Neural cell (in vitro differentiated cells): ENCODE results near the gene AURKA. TPM values are rescaled to one million over a fixed set of nuclear protein-coding genes. Genes with fewer than 3 reads are reported as not detected.

Experiments used
- H2AFZ ChIP-seq: fragments of 200-600, 300-800 bp; sonication (generic), shearing (Covaris generic); 2 replicates; pipeline ENCODE4 v1.6.0; 2014; ENCODE audit warnings: low read depth, mild to moderate bottlenecking, antibody characterized with exemption, low read length, moderate library complexity
- H3F3A ChIP-seq: fragments of 200-600 bp; shearing (Covaris generic); 2 replicates; pipeline ENCODE4 v1.6.1; 2016; ENCODE audit warnings: mild to moderate bottlenecking, moderate library complexity, mixed read lengths, antibody characterized with exemption, low read length; ENCODE audit not compliant: insufficient read depth, poor library complexity, severe bottlenecking
- H3K27ac ChIP-seq: fragments of 200-600, 300-800 bp; sonication (generic), shearing (Covaris generic); 2 replicates; pipeline ENCODE4 v1.5.1; 2014; ENCODE audit warnings: mild to moderate bottlenecking, low read length, moderate library complexity
- H3K27me3 ChIP-seq: fragments of 300-800, 200-600 bp; sonication (generic), shearing (Covaris generic); 2 replicates; pipeline ENCODE4 v1.6.0; 2014; ENCODE audit warnings: mild to moderate bottlenecking, low read depth, low read length, moderate library complexity; ENCODE audit not compliant: insufficient read depth
- H3K36me3 ChIP-seq: fragments of 300-800, 200-600 bp; sonication (generic), shearing (Covaris generic); 2 replicates; pipeline ENCODE4 v1.5.1; 2014; ENCODE audit warnings: mild to moderate bottlenecking, antibody characterized with exemption, low read length, moderate library complexity; ENCODE audit not compliant: insufficient read depth
- H3K4me2 ChIP-seq: fragments of 300-800, 200-600 bp; sonication (generic), shearing (Covaris generic); 2 replicates; pipeline ENCODE4 v1.6.0; 2014; ENCODE audit warnings: mild to moderate bottlenecking, low read length
- H3K4me3 ChIP-seq: fragments of 300-800, 200-600 bp; sonication (generic), shearing (Covaris generic); 2 replicates; pipeline ENCODE4 v1.5.1; 2014; ENCODE audit warnings: mild to moderate bottlenecking, low read length, moderate library complexity
- H3K79me2 ChIP-seq: fragments of 200-600 bp; shearing (Covaris generic); replicated peaks from 2 replicates; pipeline ENCODE4 v1.6.0; 2014; ENCODE audit warnings: mild to moderate bottlenecking, low read length, moderate library complexity; ENCODE audit not compliant: insufficient read depth
- H3K9ac ChIP-seq: fragments of 300-800, 200-600 bp; sonication (generic), shearing (Covaris generic); 2 replicates; pipeline ENCODE4 v1.6.1; 2016; ENCODE audit warnings: mild to moderate bottlenecking, low read length, mixed read lengths
- H3K9me2 ChIP-seq: fragments of 200-600 bp; shearing (Covaris generic); 2 replicates; pipeline ENCODE4 v1.6.1; 2016; ENCODE audit warnings: mild to moderate bottlenecking, low read length, mixed read lengths; ENCODE audit not compliant: insufficient read depth
- H3K9me3 ChIP-seq: fragments of 200-600, 300-800 bp; sonication (generic), shearing (Covaris generic); 2 replicates; pipeline ENCODE4 v1.6.1; 2016; ENCODE audit warnings: mild to moderate bottlenecking, mixed run types, low read length, moderate library complexity, mixed read lengths
- H4K20me1 ChIP-seq: fragments of 200-600 bp; shearing (Covaris generic); 2 replicates; pipeline ENCODE4 v1.6.1; 2016; ENCODE audit warnings: mild to moderate bottlenecking, mixed run types; ENCODE audit not compliant: insufficient read depth
- CTCF ChIP-seq: fragments of 450-650 bp; IDR thresholded peaks from 2 replicates; pipeline ENCODE4 v1.5.1; 2014; ENCODE audit warnings: antibody characterized with exemption, mild to moderate bottlenecking, moderate library complexity; ENCODE audit not compliant: poor library complexity, severe bottlenecking
- EP300 ChIP-seq: fragments of 450-650 bp; conservative IDR thresholded peaks from 2 replicates; pipeline ENCODE4 v1.6.1; 2014; ENCODE audit warnings: antibody characterized with exemption, mild to moderate bottlenecking, moderate library complexity; ENCODE audit not compliant: poor library complexity, severe bottlenecking
- EZH2 ChIP-seq: fragments of 200-600, 300-800 bp; shearing (Covaris generic), sonication (generic); IDR thresholded peaks from 2 replicates; pipeline ENCODE4 v1.6.1; 2014; ENCODE audit warnings: antibody characterized with exemption, low read length, borderline replicate concordance, mild to moderate bottlenecking; ENCODE audit not compliant: insufficient read depth, poor library complexity, severe bottlenecking
- MXI1 ChIP-seq: fragments of 450-650 bp; conservative IDR thresholded peaks from 2 replicates; pipeline ENCODE4 v1.6.1; 2014; ENCODE audit warnings: antibody characterized with exemption, mild to moderate bottlenecking; ENCODE audit not compliant: poor library complexity, severe bottlenecking
- POLR2AphosphoS5 ChIP-seq: IDR thresholded peaks from 2 replicates; pipeline ENCODE4 v1.6.1; 2012
- RAD21 ChIP-seq: fragments of 450-650 bp; conservative IDR thresholded peaks from 2 replicates; pipeline ENCODE4 v1.6.1; 2014; ENCODE audit warnings: antibody characterized with exemption, mild to moderate bottlenecking, moderate library complexity
- REST ChIP-seq: IDR thresholded peaks from 2 replicates; pipeline ENCODE4 v1.6.1; 2012; ENCODE audit warnings: borderline replicate concordance
- SMC3 ChIP-seq: fragments of 450-650 bp; conservative IDR thresholded peaks from 2 replicates; pipeline ENCODE4 v1.6.1; 2014; ENCODE audit warnings: antibody characterized with exemption, mild to moderate bottlenecking, moderate library complexity; ENCODE audit not compliant: poor library complexity
- TAF1 ChIP-seq: IDR thresholded peaks from 2 replicates; pipeline ENCODE4 v1.6.1; 2012; ENCODE audit warnings: low read depth
- polyA plus RNA-seq: library from polyadenylated mRNA; depleted of rRNA; stranded (reverse); fragments of >200 nt; gene quantifications from 2 replicates; pipeline ENCODE4 v1.2.3, GENCODE V29; 2014

AURKA gene
- polyA plus RNA-seq, 1 donor from 2014 or later: 2.5 TPM

- Histone ChIP-seq H3K4me2 (no peak overlapping the region), H3K79me2 (no peaks in the 10 kb centered on the region), H3K27ac (no peak overlapping the region), H4K20me1 (no peaks in the 10 kb centered on the region), H2AFZ (no peak overlapping the region), H3K9me2 (no peaks in the 10 kb centered on the region), H3K27me3 (no peaks in the 10 kb centered on the region), H3F3A (no peaks in the 10 kb centered on the region), H3K9me3 (no peaks in the 10 kb centered on the region), H3K4me3 (no peak overlapping the region), H3K36me3 (no peaks in the 10 kb centered on the region), H3K9ac (no peak overlapping the region)
- TF ChIP-seq POLR2AphosphoS5 (no peak), MXI1 (no peak), EZH2 (no peak), SMC3 (no peak), EP300 (no peak), REST (no peak), CTCF (no peak), RAD21 (no peak), TAF1 (no peak)
Measured at GRCh38 chr20:56430957-56431356, 38.9 kb upstream of the AURKA start.

- Histone ChIP-seq H3K36me3 (no peaks in the 10 kb centered on the region), H4K20me1 (no peaks in the 10 kb centered on the region), H3K4me2 (no peak overlapping the region), H3F3A (no peaks in the 10 kb centered on the region), H3K9me3 (no peaks in the 10 kb centered on the region), H3K79me2 (no peaks in the 10 kb centered on the region), H3K27me3 (no peaks in the 10 kb centered on the region), H2AFZ (no peak overlapping the region), H3K9ac (no peak overlapping the region), H3K9me2 (no peaks in the 10 kb centered on the region), H3K4me3 (no peak overlapping the region), H3K27ac (no peak overlapping the region)
- TF ChIP-seq EP300 (no peak), MXI1 (no peak), REST (no peak), RAD21 (no peak), POLR2AphosphoS5 (no peak), TAF1 (no peak), EZH2 (no peak), CTCF (no peak)
Measured at GRCh38 chr20:56430461-56430860, 38.4 kb upstream of the AURKA start.
